ENCODE measurements around the gene PDZD7.

Gene PDZD7

DNA sequence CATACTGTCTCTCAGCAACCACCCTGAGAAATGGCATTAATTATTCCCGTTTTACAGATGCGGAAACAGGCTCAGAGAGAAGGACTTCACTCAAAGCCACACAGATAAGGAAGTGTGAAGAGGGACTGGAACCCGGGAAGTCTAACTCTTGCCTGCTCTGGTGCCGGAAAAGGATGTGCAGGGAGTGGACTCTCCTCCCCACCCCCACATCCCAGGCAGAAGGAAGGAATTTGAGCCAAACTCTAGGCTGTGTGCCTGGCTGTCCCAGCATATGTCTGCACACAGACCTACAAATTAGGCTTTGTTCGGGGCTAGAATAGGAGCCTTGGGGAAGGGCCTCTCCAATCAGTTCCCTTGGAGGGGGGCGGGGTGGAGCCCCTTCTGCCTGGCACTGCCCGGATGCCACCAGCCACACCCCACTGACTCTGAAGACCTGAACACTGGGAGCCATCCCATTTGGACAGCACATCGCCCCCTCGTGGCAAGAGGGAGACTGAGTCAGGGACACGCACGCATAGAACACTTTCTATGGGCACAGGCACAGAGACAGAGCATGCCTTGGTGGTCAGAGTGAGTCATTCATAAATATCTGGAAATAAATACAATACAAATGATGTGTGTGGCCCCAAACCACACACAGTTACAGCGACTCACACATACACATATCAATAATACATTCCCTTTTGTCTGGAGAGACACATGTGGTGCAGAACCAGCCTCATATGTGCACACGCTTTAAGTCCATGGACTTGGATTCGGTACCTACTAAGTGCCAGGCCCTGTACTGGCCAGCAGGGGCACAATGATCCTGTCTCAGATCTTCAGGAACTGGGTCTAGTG lies 18.2 kb downstream of the PDZD7 start:
- H3K9ac ChIP-seq (ENCODE audit: low read length), result no peak overlapping the region
- H3K27ac ChIP-seq (ENCODE audit: low read length), result no peak overlapping the region
- no peak overlapping the region for H3K4me3 ChIP-seq (ENCODE audit: low read length)
- H3K27me3 ChIP-seq (ENCODE audit: control insufficient read depth, insufficient read depth, low read length), result peaks cover 24% of the 10 kb centered on the region
- H3K4me1 ChIP-seq (ENCODE audit: control insufficient read depth, low read depth, low read length), result no peaks in the 10 kb centered on the region
- no peaks in the 10 kb centered on the region for H3K9me3 ChIP-seq (ENCODE audit: control insufficient read depth, low read depth, low read length)
- H3K36me3 ChIP-seq (ENCODE audit: control insufficient read depth, low read depth, low read length), result no peaks in the 10 kb centered on the region

GRCh38 chr10:101011517-101012423 lies 19.2 kb downstream of the PDZD7 start:
- no peaks in the 10 kb centered on the region for H3K4me1 ChIP-seq (ENCODE audit: control insufficient read depth, low read depth, low read length)
- no peak overlapping the region for H3K9ac ChIP-seq (ENCODE audit: low read length)
- H3K27me3 ChIP-seq (ENCODE audit: control insufficient read depth, insufficient read depth, low read length), result peaks cover 14% of the 10 kb centered on the region
- H3K9me3 ChIP-seq (ENCODE audit: control insufficient read depth, low read depth, low read length), result no peaks in the 10 kb centered on the region
- H3K4me3 ChIP-seq (ENCODE audit: low read length), result no peak overlapping the region
- peaks cover 6% of the 10 kb centered on the region for H3K36me3 ChIP-seq (ENCODE audit: control insufficient read depth, low read depth, low read length)
- no peak overlapping the region for H3K27ac ChIP-seq (ENCODE audit: low read length)

GRCh38 chr10:101010329-101010728 lies 20.6 kb downstream of the PDZD7 start:
- H3K27me3 ChIP-seq (ENCODE audit: control insufficient read depth, insufficient read depth, low read length), result peaks cover 9% of the 10 kb centered on the region
- no peaks in the 10 kb centered on the region for H3K4me1 ChIP-seq (ENCODE audit: control insufficient read depth, low read depth, low read length)
- no peak overlapping the region for H3K9ac ChIP-seq (ENCODE audit: low read length)
- no peaks in the 10 kb centered on the region for H3K9me3 ChIP-seq (ENCODE audit: control insufficient read depth, low read depth, low read length)
- peaks cover 18% of the 10 kb centered on the region for H3K36me3 ChIP-seq (ENCODE audit: control insufficient read depth, low read depth, low read length)
- H3K4me3 ChIP-seq (ENCODE audit: low read length), result no peak overlapping the region
- no peak overlapping the region for H3K27ac ChIP-seq (ENCODE audit: low read length)

GRCh38 chr10:101008823-101009423 lies 22.0 kb downstream of the PDZD7 start:
- no peak overlapping the region for H3K27ac ChIP-seq (ENCODE audit: low read length)
- no peaks in the 10 kb centered on the region for H3K27me3 ChIP-seq (ENCODE audit: control insufficient read depth, insufficient read depth, low read length)
- H3K9me3 ChIP-seq (ENCODE audit: control insufficient read depth, low read depth, low read length), result no peaks in the 10 kb centered on the region
- no peak overlapping the region for H3K9ac ChIP-seq (ENCODE audit: low read length)
- H3K36me3 ChIP-seq (ENCODE audit: control insufficient read depth, low read depth, low read length), result peaks cover 25% of the 10 kb centered on the region
- H3K4me1 ChIP-seq (ENCODE audit: control insufficient read depth, low read depth, low read length), result no peaks in the 10 kb centered on the region
- H3K4me3 ChIP-seq (ENCODE audit: low read length), result no peak overlapping the region

- no peak overlapping the region for H3K9ac ChIP-seq (ENCODE audit: low read length)
- H3K9me3 ChIP-seq (ENCODE audit: control insufficient read depth, low read depth, low read length), result no peaks in the 10 kb centered on the region
- H3K27ac ChIP-seq (ENCODE audit: low read length), result no peak overlapping the region
- H3K4me1 ChIP-seq (ENCODE audit: control insufficient read depth, low read depth, low read length), result no peaks in the 10 kb centered on the region
- H3K36me3 ChIP-seq (ENCODE audit: control insufficient read depth, low read depth, low read length), result peaks cover 30% of the 10 kb centered on the region
- no peak overlapping the region for H3K4me3 ChIP-seq (ENCODE audit: low read length)
- H3K27me3 ChIP-seq (ENCODE audit: control insufficient read depth, insufficient read depth, low read length), result no peaks in the 10 kb centered on the region
These were observed 22.8 kb downstream of the PDZD7 start for GRCh38 chr10:101007915-101008822.

- Histone ChIP-seq H3K27me3 (ENCODE audit: control insufficient read depth, insufficient read depth, low read length) (no peaks in the 10 kb centered on the region), H3K27ac (ENCODE audit: low read length) (no peak overlapping the region), H3K4me3 (ENCODE audit: low read length) (no peak overlapping the region), H3K4me1 (ENCODE audit: control insufficient read depth, low read depth, low read length) (no peaks in the 10 kb centered on the region), H3K9ac (ENCODE audit: low read length) (no peak overlapping the region), H3K36me3 (ENCODE audit: control insufficient read depth, low read depth, low read length) (peaks cover 36% of the 10 kb centered on the region), H3K9me3 (ENCODE audit: control insufficient read depth, low read depth, low read length) (no peaks in the 10 kb centered on the region)
These were observed 23.7 kb downstream of the PDZD7 start for GRCh38 chr10:101007099-101007711.

DNA sequence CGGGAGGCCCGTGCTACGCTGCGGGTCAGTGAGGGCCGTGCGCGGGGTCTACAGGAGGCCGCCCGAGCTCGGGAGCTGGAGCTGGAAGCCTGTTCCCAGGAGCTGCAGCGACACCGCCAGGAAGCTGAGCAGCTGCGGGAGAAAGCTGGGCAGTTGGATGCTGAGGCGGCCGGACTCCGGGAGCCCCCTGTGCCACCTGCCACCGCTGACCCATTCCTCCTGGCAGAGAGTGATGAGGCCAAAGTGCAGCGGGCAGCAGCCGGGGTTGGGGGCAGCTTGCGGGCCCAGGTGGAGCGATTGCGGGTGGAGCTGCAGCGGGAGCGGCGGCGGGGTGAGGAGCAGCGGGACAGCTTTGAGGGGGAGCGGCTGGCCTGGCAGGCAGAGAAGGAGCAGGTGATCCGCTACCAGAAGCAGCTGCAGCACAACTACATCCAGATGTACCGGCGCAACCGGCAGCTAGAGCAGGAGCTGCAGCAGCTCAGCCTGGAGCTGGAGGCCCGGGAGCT lies 24.3 kb downstream of the PDZD7 start:
- Histone ChIP-seq H3K4me1 (ENCODE audit: control insufficient read depth, low read depth, low read length) (no peaks in the 10 kb centered on the region), H3K27ac (ENCODE audit: low read length) (no peak overlapping the region)

DNA sequence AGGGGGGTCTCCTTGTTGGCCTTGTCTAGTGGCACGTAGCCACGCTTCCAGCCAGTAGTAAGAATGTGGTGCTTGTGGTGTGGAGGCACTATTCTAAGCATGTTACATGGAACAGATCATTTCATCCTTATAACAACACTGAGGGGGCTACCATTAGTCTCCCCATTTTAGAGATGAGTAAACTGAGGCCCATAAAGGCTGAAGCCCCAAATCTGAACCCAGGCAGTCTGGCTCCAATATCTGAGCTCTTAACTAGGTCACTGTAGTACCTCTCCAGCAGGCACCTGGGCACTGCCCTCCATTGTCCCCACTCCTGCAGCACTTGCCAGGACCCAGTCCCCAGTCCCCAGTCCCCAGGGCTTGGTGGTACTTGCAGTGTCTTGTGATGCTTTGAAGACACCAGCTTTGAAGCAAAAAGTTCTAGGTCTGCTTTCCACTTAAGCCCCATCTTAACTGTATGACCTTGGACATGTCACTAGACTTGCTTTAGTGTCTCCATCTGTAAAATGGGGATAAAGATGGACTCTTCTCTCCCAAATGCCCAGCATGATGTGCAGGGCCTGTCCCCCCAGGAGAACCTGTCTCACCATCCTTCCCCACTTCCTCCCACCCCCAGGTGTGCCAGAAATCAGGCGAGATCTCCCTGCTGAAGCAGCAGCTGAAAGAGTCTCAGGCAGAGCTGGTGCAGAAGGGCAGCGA lies 24.9 kb downstream of the PDZD7 start:
- Histone ChIP-seq H3K27me3 (ENCODE audit: control insufficient read depth, insufficient read depth, low read length) (no peaks in the 10 kb centered on the region), H3K36me3 (ENCODE audit: control insufficient read depth, low read depth, low read length) (peaks cover 36% of the 10 kb centered on the region), H3K4me1 (ENCODE audit: control insufficient read depth, low read depth, low read length) (peaks cover 3% of the 10 kb centered on the region), H3K27ac (ENCODE audit: low read length) (no peak overlapping the region), H3K9ac (ENCODE audit: low read length) (no peak overlapping the region), H3K4me3 (ENCODE audit: low read length) (no peak overlapping the region), H3K9me3 (ENCODE audit: control insufficient read depth, low read depth, low read length) (no peaks in the 10 kb centered on the region)

More for the DNA sequence above, 24.3 kb downstream of the PDZD7 start:
- Histone ChIP-seq H3K9ac (ENCODE audit: low read length) (no peak overlapping the region), H3K9me3 (ENCODE audit: control insufficient read depth, low read depth, low read length) (no peaks in the 10 kb centered on the region), H3K4me3 (ENCODE audit: low read length) (no peak overlapping the region), H3K36me3 (ENCODE audit: control insufficient read depth, low read depth, low read length) (peaks cover 36% of the 10 kb centered on the region), H3K27me3 (ENCODE audit: control insufficient read depth, insufficient read depth, low read length) (no peaks in the 10 kb centered on the region)

GRCh38 chr10:101005361-101005760 lies 25.6 kb downstream of the PDZD7 start:
- Histone ChIP-seq H3K9me3 (ENCODE audit: control insufficient read depth, low read depth, low read length) (no peaks in the 10 kb centered on the region), H3K27ac (ENCODE audit: low read length) (no peak overlapping the region), H3K27me3 (ENCODE audit: control insufficient read depth, insufficient read depth, low read length) (no peaks in the 10 kb centered on the region), H3K4me1 (ENCODE audit: control insufficient read depth, low read depth, low read length) (peaks cover 9% of the 10 kb centered on the region), H3K4me3 (ENCODE audit: low read length) (no peak overlapping the region), H3K36me3 (ENCODE audit: control insufficient read depth, low read depth, low read length) (peaks cover 36% of the 10 kb centered on the region), H3K9ac (ENCODE audit: low read length) (no peak overlapping the region)

- no peaks in the 10 kb centered on the region for H3K27me3 ChIP-seq (ENCODE audit: control insufficient read depth, insufficient read depth, low read length)
- H3K9ac ChIP-seq (ENCODE audit: low read length), result no peak overlapping the region
- no peak overlapping the region for H3K27ac ChIP-seq (ENCODE audit: low read length)
- H3K4me1 ChIP-seq (ENCODE audit: control insufficient read depth, low read depth, low read length), result peaks cover 11% of the 10 kb centered on the region
- peaks cover 36% of the 10 kb centered on the region for H3K36me3 ChIP-seq (ENCODE audit: control insufficient read depth, low read depth, low read length)
- no peaks in the 10 kb centered on the region for H3K9me3 ChIP-seq (ENCODE audit: control insufficient read depth, low read depth, low read length)
- H3K4me3 ChIP-seq (ENCODE audit: low read length), result no peak overlapping the region
These were observed 27.2 kb downstream of the PDZD7 start for GRCh38 chr10:101003639-101004206.
